Activated CD4-positive, alpha-beta T cell treated with anti-CD3 and anti-CD28 coated beads for 4 hours (primary cell): ENCODE measurements around the gene TAF6.

Experiments
- DNase-seq, 2 donors: peaks; one replicate each; pipeline ENCODE4 v3.0.0-alpha.2; 2020

The TAF6 gene

DNA sequence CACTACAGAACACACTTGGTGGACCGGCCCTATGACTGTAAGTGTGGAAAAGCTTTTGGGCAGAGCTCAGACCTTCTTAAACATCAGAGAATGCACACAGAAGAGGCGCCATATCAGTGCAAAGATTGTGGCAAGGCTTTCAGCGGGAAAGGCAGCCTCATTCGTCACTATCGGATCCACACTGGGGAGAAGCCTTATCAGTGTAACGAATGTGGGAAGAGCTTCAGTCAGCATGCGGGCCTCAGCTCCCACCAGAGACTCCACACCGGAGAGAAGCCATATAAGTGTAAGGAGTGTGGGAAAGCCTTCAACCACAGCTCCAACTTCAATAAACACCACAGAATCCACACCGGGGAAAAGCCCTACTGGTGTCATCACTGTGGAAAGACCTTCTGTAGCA, 55.0 kb downstream of the TAF6 start:
- no peak for DNase-seq

DNA sequence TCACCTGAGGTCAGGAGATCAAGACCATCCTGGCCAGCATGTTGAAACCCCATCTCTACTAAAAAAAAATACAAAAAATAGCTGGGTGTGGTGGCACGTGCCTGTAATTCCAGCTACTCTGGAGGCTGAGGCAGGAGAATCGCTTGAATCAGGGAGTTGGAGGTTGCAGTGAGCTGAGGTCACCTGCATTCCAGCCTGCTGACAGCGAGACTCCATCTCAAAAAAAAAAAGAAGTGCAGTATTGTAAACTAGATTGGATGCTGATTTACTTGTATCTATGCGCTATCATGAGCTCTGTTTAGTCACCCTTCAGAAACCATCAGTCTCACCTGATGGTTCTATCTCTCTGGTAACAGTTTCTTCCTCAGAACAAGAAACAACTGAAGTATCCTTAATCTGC, 55.8 kb downstream of the TAF6 start:
- DNase-seq = no peak

DNA sequence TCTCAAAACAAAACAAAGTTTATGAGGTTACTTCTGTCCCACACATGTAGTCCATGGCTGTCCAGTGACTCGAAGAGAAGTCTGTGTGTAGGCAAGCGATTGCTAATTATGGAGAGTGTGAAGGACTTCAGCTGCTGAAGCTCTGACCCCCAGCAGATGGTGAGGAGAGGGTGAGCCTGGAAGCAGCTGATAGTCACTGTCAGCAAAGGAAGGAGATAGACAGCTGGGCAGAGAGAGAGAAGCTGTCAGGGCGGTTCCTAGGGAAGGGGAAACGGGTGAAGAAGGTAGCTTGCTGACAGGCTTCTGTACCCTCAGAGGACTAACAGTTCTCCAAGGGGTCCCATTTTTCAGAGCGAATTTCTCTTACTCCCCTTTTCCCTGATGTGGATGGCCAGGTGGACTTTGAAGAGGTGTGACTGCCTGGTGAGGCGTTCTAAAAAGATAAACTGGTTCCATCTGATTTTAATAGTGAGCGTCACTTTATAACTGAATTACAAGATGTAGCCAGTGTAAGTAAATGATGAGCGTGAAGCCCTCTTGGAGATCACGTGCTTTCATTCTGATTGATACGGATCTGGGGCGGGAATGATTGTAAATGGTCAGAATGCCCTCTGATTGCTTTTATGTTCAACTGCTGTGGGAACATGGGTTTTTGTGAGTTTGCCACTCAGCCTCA, 57.5 kb downstream of the TAF6 start:
- DNase-seq = no peak

DNA sequence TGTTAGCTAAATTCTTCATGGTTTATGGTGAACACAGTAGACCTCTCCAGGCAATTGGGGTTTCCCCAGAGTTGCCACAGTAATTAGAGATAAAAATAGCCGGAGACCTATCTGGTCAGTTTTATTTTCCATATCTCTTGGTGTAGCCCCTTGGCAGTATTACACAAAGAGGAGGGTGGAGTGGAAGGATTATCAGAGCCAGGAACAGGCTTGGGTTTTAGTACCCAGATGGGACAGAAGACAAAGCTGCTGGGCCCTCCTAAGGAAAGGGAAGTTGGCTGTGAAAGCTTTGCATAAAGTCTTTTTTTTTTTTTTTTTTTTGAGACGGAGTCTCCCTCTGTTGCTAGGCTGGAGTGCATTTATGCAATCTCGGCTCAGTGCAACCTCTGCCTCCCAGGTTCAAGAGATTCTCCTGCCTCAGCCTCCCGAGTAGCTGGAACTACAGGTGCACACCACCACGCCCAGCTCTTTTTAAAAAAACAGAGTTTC, 59.9 kb downstream of the TAF6 start:
- DNase-seq = no peak
